NCI-H524 (cell line): Measurements from ENCODE around the gene AMOTL1.

Source experiments
- DNase-seq, 2 experiments: peaks; one replicate each; lab custom pipeline; 2025; lab: John Stamatoyannopoulos, UW

The AMOTL1 gene

GRCh38 chr11:94855666-94856065, 87.5 kb downstream of the AMOTL1 start:
- no peak for DNase-seq

GRCh38 chr11:94856443-94856842, 88.3 kb downstream of the AMOTL1 start:
- DNase-seq, result no peak

- no peak for DNase-seq
Observed at GRCh38 chr11:94857337-94857736, 89.2 kb downstream of the AMOTL1 start.

GRCh38 chr11:94858012-94858705, 90.0 kb downstream of the AMOTL1 start:
- peak; percentile 26 to 65 for DNase-seq

- no peak for DNase-seq
Observed at GRCh38 chr11:94860333-94860732, 92.2 kb downstream of the AMOTL1 start.

GRCh38 chr11:94861306-94861845, 93.2 kb downstream of the AMOTL1 start:
- no peak for DNase-seq

- no peak for DNase-seq
Observed at GRCh38 chr11:94862926-94863880, 95.0 kb downstream of the AMOTL1 start.

- no peak for DNase-seq
Observed at GRCh38 chr11:94864506-94865045, 96.4 kb downstream of the AMOTL1 start.

GRCh38 chr11:94866231-94866822, 98.2 kb downstream of the AMOTL1 start:
- no peak for DNase-seq

GRCh38 chr11:94866936-94867795, 99.0 kb downstream of the AMOTL1 start:
- DNase-seq, result no peak

- DNase-seq, result no peak
Observed at GRCh38 chr11:94868468-94868867, 100.3 kb downstream of the AMOTL1 start.

GRCh38 chr11:94869186-94869585, 101.0 kb downstream of the AMOTL1 start:
- no peak for DNase-seq

GRCh38 chr11:94870422-94870821, 102.3 kb downstream of the AMOTL1 start:
- no peak for DNase-seq

- DNase-seq, result no peak
Observed at GRCh38 chr11:94871491-94872185, 103.5 kb downstream of the AMOTL1 start.

GRCh38 chr11:94873916-94874540, 105.9 kb downstream of the AMOTL1 start:
- no peak for DNase-seq

- no peak for DNase-seq
Observed at GRCh38 chr11:94876222-94876621, 108.1 kb downstream of the AMOTL1 start.

GRCh38 chr11:94876645-94877442, 108.7 kb downstream of the AMOTL1 start:
- no peak for DNase-seq

GRCh38 chr11:94877443-94878200, 109.5 kb downstream of the AMOTL1 start:
- DNase-seq, result no peak
